ENCODE results near the gene ANKFN1. TPM values are rescaled to one million over a fixed set of nuclear protein-coding genes. Genes with fewer than 3 reads are reported as not detected.

ANKFN1 gene
- total RNA-seq, 2 donors from 2014 or later: 0.26 to 0.33 TPM

GRCh38 chr17:56317351-56318208 lies 164.3 kb downstream of the ANKFN1 start:
- no peak for DNase-seq

GRCh38 chr17:56319531-56319930 lies 166.3 kb downstream of the ANKFN1 start:
- H3K4me3 ChIP-seq: no peak overlapping the region
- DNase-seq (no peak), ATAC-seq (no peak)
- no peak overlapping the region for H3K27ac ChIP-seq
- TF ChIP-seq POLR2A (IDR thresholded peaks at IDR 0.05): no peak
- peak; percentile 9 to 55 (median 43) for TF ChIP-seq CTCF (IDR thresholded peaks at IDR 0.05)
- H3K27me3 ChIP-seq: no peaks in the 10 kb centered on the region
- intact Hi-C loops (cut with DNase I): no loop called here
- WGBS, 2 donors: 26 to 31% methylated on average over 3 of the region's 3 CpGs
- H3K4me1 ChIP-seq: no peaks in the 10 kb centered on the region
- no peaks in the 10 kb centered on the region for H3K36me3 ChIP-seq (replicated peaks in 1 of 2; ENCODE audit: insufficient read depth in 1 of 2, low read depth in 2 of 2)
- H3K9me3 ChIP-seq: no peaks in the 10 kb centered on the region

More at GRCh38 chr17:56317351-56318208, 164.3 kb downstream of the ANKFN1 start:
- ATAC-seq: no peak
- no peaks in the 10 kb centered on the region for H3K4me1 ChIP-seq
- no peak overlapping the region for H3K27ac ChIP-seq
- intact Hi-C loops (cut with DNase I): no loop called here
- TF ChIP-seq CTCF (IDR thresholded peaks at IDR 0.05) (no peak), POLR2A (IDR thresholded peaks at IDR 0.05) (no peak)
- no peak overlapping the region for H3K4me3 ChIP-seq
- no peaks in the 10 kb centered on the region for H3K36me3 ChIP-seq (replicated peaks in 1 of 2; ENCODE audit: insufficient read depth in 1 of 2, low read depth in 2 of 2)
- 59 to 62% methylated on average over 4 of the region's 4 CpGs for WGBS, 2 donors
- H3K27me3 ChIP-seq: no peaks in the 10 kb centered on the region
- H3K9me3 ChIP-seq: no peaks in the 10 kb centered on the region

GRCh38 chr17:56320443-56320842 lies 167.2 kb downstream of the ANKFN1 start:
- DNase-seq: no peak
- no peak overlapping the region for H3K4me3 ChIP-seq
- intact Hi-C loops (cut with DNase I): no loop called here
- TF ChIP-seq CTCF (IDR thresholded peaks at IDR 0.05): no peak
- TF ChIP-seq POLR2A (IDR thresholded peaks at IDR 0.05): no peak
- no peaks in the 10 kb centered on the region for H3K4me1 ChIP-seq
- no peak for ATAC-seq
- 14 to 19% methylated on average over 7 of the region's 7 CpGs for WGBS, 2 donors
- no peak overlapping the region for H3K27ac ChIP-seq
- no peaks in the 10 kb centered on the region for H3K9me3 ChIP-seq
- H3K27me3 ChIP-seq: no peaks in the 10 kb centered on the region
- H3K36me3 ChIP-seq (replicated peaks in 1 of 2; ENCODE audit: insufficient read depth in 1 of 2, low read depth in 2 of 2): no peaks in the 10 kb centered on the region

- H3K4me1 ChIP-seq: no peaks in the 10 kb centered on the region
- H3K36me3 ChIP-seq (replicated peaks in 1 of 2; ENCODE audit: insufficient read depth in 1 of 2, low read depth in 2 of 2): no peaks in the 10 kb centered on the region
- DNase-seq (no peak), ATAC-seq (no peak)
- TF ChIP-seq CTCF (IDR thresholded peaks at IDR 0.05): no peak
- TF ChIP-seq POLR2A (IDR thresholded peaks at IDR 0.05): no peak
- 40 to 51% methylated on average over 2 of the region's 2 CpGs for WGBS, 2 donors
- intact Hi-C loops (cut with DNase I): no loop called here
- H3K4me3 ChIP-seq: no peak overlapping the region
- H3K9me3 ChIP-seq: no peaks in the 10 kb centered on the region
- no peak overlapping the region for H3K27ac ChIP-seq
- H3K27me3 ChIP-seq: no peaks in the 10 kb centered on the region
Measured at GRCh38 chr17:56322991-56323390, 169.7 kb downstream of the ANKFN1 start.

GRCh38 chr17:56324676-56325075 lies 171.4 kb downstream of the ANKFN1 start:
- H3K36me3 ChIP-seq (replicated peaks in 1 of 2; ENCODE audit: insufficient read depth in 1 of 2, low read depth in 2 of 2): no peaks in the 10 kb centered on the region
- no peaks in the 10 kb centered on the region for H3K27me3 ChIP-seq
- no peak for TF ChIP-seq CTCF (IDR thresholded peaks at IDR 0.05)
- no peak for TF ChIP-seq POLR2A (IDR thresholded peaks at IDR 0.05)
- H3K4me3 ChIP-seq: no peak overlapping the region
- H3K4me1 ChIP-seq: no peaks in the 10 kb centered on the region
- no peaks in the 10 kb centered on the region for H3K9me3 ChIP-seq
- no peak overlapping the region for H3K27ac ChIP-seq
- WGBS, 2 donors: 53 to 54% methylated on average over 3 of the region's 3 CpGs
- DNase-seq: no peak
- intact Hi-C loops (cut with DNase I): no loop called here
- ATAC-seq: no peak

Data from body of pancreas (tissue), 4 donors.